NOMO-1 (cell line): ENCODE results near the gene GMPS.
"Not testable (repeated sequence)": the region's sequence is repeated elsewhere in the genome, so short reads cannot be mapped to it uniquely, and the experiment has no call there.

Experiments
- DNase-seq, 2 experiments: peaks; one replicate each; lab custom pipeline; 2025; ENCODE audit not compliant: unreplicated experiment in 2 of 2; lab: John Stamatoyannopoulos, UW

The GMPS gene

DNA sequence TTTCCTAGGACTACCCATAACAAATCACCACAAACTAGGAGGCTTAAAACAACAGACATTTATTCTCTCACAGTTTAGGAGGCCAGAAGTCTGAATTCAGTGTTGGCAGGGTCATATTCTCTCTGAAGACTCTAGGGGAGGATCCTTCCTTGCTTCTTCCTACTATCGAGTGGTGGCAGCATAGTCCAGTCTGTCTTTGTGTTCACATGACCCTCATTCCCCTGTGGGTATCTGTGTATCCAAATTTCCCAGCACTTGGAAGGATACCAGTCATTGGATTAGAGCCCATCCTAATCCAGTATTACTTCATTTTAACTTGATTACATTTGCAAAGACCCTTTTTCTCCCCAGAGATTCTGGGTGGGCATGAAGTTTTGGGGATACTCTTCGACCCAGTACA lies 63.8 kb downstream of the GMPS start:
- DNase-seq, result no peak

DNA sequence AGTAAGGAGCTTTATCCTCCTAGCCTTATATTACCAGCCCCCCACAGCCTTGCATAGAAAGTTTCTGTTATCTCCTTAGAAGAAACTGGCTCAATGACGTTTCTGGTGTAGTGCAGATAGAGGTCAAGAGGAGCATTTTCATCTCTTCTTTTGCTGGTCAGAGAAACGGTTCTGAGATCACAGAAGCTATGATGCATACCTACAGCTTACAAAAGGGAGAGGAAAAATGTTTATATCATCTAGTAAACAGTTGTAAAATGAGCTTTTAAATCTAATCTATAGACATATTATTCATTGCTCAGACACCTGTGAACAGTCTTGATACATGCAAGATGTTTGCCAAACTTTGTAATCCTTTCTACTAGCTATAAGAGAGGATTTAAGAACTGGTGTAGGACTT lies 68.0 kb downstream of the GMPS start:
- DNase-seq, result no peak

GRCh38 chr3:155941354-155941753 lies 70.9 kb downstream of the GMPS start:
- no peak for DNase-seq

GRCh38 chr3:155944081-155944480 lies 73.6 kb downstream of the GMPS start:
- no peak for DNase-seq

GRCh38 chr3:155946178-155946577 lies 75.7 kb downstream of the GMPS start:
- no peak for DNase-seq

- no peak for DNase-seq
Measured at GRCh38 chr3:155948476-155948875, 78.0 kb downstream of the GMPS start.

DNA sequence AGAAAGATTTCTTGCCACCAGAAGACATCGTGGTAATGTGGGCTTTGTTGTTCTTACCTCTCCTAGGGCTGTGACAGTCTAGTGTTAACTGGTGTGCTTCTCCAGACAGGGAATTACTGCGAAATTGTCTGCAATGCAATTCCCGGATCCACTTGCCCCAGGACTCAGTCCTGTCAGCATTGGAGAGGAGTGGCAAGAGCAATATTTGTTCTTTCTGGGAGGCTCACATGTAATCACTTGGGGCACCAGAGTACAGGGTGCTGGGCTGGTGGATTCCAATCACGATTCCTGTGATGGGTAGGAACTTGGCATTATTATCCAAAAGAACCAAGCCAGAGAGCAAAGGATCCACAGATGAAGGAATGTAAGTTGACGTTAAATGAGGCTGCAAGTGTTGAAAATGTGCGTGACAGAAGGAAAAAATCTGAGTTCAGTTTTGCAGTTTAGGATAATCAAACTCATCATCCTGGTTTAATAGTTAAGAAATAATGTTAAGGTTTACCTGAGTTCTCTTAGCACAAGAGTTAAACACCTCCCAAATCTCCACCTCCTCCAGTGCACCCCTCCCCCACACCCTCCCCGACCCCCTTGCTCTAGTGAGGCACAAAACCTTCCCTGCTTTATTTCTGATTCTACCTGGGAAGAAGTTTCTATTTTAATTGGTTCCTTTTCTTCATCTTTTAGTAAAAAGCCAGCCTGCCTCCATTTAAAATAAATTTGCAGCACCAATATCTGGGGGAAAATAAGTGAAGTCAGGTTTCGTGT lies 79.2 kb downstream of the GMPS start:
- no peak for DNase-seq

DNA sequence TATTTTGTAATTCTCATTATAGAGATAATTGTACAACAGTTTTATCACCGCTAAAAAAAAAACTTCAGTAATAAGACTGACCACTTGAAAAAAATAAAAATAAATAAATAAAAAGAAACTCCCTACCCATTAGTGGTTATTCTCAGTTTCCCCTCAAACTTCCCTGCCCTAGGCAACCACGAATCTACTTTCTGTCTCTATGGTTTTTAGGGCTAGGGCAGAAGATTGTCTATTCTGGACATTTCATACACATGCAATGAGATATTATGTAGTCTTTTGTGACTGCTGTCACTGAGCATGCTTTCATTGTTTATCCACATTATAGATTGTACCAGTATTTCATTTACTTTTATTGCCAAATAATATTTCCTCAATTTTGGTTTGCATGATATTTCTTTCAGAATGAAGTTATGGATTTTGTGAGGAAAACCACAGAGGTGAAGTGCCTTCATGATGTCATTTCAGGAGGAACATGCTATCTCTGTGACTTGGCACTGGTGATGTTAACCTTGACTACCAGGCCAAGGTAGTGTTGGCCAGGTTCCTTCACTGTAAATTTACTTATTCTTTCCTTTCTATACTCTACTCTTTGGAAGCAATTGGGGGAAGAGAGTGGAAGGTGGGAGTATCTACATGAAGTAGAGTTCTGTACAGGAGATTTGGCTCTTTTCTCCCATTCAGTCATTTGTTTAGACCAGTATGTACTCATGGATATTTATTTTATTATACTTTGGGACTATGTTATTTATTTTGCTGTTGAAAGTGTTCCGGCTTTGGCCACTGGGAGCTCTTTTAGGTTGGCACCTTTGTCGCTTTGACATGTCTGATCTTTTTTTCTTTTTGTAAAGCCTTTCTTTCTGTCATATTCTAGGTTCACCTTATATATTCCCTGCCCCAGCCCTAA lies 86.3 kb downstream of the GMPS start:
- no peak for DNase-seq

- DNase-seq, result no peak
Measured at GRCh38 chr3:155957412-155957880, 87.0 kb downstream of the GMPS start.

GRCh38 chr3:155958676-155959075 lies 88.2 kb downstream of the GMPS start:
- no peak for DNase-seq

DNA sequence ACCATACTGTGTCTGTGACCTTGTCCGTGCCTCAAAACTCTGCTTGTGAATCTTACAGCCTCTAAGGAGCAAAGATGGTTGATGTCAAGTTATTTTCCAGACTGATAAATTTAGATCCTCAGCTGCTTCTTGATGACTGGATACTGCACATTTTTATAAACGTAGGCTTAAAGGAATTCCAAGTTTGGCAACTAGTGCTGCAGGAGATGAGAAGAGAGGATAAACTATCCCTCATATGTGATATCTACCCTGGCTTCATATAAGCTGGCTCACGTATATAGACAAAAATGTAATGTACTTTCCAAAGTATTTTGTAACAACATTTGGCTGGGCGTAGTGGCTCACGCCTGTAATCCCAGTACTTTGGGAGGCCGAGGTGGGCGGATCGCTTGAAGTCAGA lies 89.6 kb downstream of the GMPS start:
- DNase-seq, result no peak

- DNase-seq, result not testable (repeated sequence)
Measured at GRCh38 chr3:155961044-155961443, 90.6 kb downstream of the GMPS start.

DNA sequence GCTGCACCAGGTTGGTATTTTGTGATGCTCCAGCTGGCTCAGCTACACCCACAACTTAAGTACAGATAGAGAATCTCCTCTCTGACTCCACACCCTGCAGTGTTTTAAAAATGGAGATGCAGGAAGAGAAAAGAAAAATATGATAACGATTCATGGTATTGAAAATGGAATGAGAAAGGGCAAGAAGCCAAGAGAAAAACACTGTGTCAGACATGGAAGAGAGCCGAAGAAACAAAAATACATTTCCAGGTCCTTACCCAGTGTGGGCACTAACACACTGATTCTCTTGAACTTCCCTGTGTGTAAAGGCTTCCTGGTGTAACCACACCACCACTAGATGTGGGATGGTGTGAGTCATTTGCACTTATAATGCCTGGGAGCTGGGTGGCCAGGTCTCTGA lies 93.1 kb downstream of the GMPS start:
- no peak for DNase-seq

- no peak for DNase-seq
Measured at GRCh38 chr3:155970398-155970797, 99.9 kb downstream of the GMPS start.

GRCh38 chr3:155972885-155973584 lies 102.6 kb downstream of the GMPS start:
- DNase-seq, result peak; percentile 17 to 83

DNA sequence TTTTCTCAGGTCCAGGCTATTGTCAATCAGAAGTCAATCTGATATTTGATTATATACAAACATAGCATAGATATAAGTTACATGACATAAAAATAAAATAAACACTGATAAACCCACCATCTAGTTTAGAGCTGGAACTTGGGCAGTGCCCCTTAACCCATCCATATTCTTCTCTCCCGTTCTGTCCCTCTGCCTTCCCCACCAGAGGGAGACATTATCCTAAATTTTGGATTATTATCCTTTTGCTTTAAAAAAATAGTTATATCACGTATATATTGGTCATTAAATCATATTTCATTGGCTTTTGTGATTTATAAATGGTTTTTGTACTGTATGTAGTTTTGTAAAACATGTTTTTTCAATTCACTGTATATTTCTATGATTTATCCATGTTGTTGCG lies 107.9 kb downstream of the GMPS start:
- DNase-seq, result no peak

DNA sequence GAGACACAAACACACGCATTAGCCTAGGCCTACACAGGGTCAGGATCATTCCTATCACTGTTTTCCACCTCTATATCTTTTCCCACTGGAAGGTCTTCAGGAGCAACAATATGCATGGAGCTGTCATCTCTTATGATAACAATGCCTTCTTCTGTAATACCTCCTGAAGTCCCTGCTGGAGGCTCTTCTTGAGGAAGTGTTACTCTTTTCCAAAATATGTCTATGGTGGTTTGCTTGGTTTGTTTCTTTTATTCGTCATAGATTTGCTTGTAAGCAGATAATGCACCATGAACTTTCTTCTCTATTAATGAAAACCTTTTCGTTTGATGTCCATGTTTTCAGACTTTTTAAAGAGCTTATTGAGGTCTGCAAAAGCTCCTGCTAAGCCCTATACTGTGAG lies 109.3 kb downstream of the GMPS start:
- DNase-seq, result no peak

DNA sequence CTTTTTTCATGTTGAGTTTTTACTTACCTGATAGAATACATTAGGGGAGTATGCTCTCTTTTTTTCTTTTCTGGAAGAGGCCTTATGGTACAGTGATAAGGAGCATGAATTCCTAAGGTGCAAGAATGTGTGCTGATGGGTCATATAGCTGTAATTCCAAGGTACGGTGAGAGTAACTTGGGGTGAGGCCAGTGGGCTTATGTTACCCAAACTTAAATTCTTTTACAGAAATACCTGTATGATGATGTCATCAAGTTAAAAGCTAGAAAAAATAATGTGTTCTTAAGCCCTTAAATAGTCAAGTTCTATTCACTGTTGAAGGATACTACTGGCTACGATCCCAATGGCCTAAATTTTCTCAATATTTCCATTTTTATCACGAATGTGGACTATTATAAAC lies 111.2 kb downstream of the GMPS start:
- no peak for DNase-seq

- no peak for DNase-seq
Measured at GRCh38 chr3:155983834-155984474, 113.5 kb downstream of the GMPS start.

DNA sequence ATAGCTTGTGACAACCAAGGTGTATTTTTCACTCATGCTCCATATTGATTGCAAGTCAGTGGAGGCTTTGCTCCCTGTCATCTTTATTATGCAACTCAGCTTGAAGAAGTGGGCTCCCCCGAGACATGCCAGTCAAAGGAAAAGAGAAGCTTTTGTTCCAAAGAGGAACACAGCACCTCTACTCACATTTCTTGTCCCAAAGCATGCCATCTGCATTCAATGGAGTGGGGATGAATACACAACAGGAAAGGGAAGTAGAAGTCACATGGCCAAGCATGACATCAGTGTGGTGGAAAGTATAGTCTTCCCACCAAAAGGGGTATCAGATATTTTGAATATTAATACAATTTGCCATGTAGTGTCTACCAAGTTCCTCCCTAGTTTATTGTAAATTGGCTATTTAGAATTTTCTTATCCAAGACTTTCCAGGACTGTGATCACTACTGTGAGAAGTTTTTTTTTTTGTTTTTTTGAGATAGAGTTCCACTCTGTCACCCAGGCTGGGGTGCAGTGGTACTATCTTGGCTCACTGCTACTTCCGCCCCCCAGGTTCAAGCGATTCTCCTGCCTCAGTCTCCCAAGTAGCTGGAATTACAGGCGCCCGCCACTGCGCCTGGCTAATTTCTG lies 114.5 kb downstream of the GMPS start:
- no peak for DNase-seq
